Cardiac muscle cell (in vitro differentiated cells and primary cell): ENCODE data around the gene SRSF2. TPM values are rescaled to one million over a fixed set of nuclear protein-coding genes. Genes with fewer than 3 reads are reported as not detected.
"Not testable (repeated sequence)": the region's sequence is repeated elsewhere in the genome, so short reads cannot be mapped to it uniquely, and the experiment has no call there.

ENCODE experiments used
- DNase-seq, 2 donors: peaks; one replicate each; pipeline versions ENCODE4 v3.0.0 to v3.0.0-alpha.2; 2010 to 2017; ENCODE audit warnings: low read depth in 1 of 2, low spot score in 1 of 2
- H3K27ac ChIP-seq: fragments of 200-600 bp; sonication (generic); 2 replicates; pipeline ENCODE4 v1.5.1; 2016
- H3K27me3 ChIP-seq: fragments of 200-600 bp; sonication (generic); 2 replicates; pipeline ENCODE4 v1.6.0; 2016; ENCODE audit warnings: control low read depth
- H3K36me3 ChIP-seq: fragments of 200-600 bp; sonication (generic); 2 replicates; pipeline ENCODE4 v1.5.1; 2016; ENCODE audit warnings: control low read depth
- H3K4me1 ChIP-seq: fragments of 200-600 bp; sonication (generic); 2 replicates; pipeline ENCODE4 v1.8.1; 2017; ENCODE audit warnings: low read depth, mild to moderate bottlenecking, mixed run types
- H3K4me3 ChIP-seq: fragments of 200-600 bp; sonication (generic); 2 replicates; pipeline ENCODE4 v1.5.1; 2016; ENCODE audit warnings: mild to moderate bottlenecking
- H3K9me3 ChIP-seq: fragments of 200-600 bp; sonication (generic); 2 replicates; pipeline ENCODE4 v1.5.1; 2017; ENCODE audit warnings: low read depth, mild to moderate bottlenecking, control low read depth
- CTCF ChIP-seq: IDR thresholded peaks from 2 replicates; pipeline ENCODE4 v1.5.1; 2012; ENCODE audit warnings: low read depth, mild to moderate bottlenecking, low read length
- polyA plus RNA-seq: library from polyadenylated mRNA; unstranded; fragments of >200 nt; fragmentation: Nextera tagmentation; extraction: Ambion mirVana; gene quantifications from 2 replicates; pipeline ENCODE4 v1.2.1, GENCODE V29; 2016
- total RNA-seq: library from RNA; depleted of rRNA; stranded (reverse); fragments of >200 nt; gene quantifications from 2 replicates; pipeline ENCODE4 v1.2.3, GENCODE V29; 2016

The SRSF2 gene
- total and polyA plus RNA-seq, 2 experiments from 2014 or later: 265 to 398 TPM

- Histone ChIP-seq H3K4me3 (no peak overlapping the region), H3K27me3 (no peaks in the 10 kb centered on the region), H3K4me1 (peaks cover 46% of the 10 kb centered on the region), H3K27ac (peak overlapping the region; percentile 89), H3K36me3 (no peaks in the 10 kb centered on the region), H3K9me3 (no peaks in the 10 kb centered on the region)
- no peak for TF ChIP-seq CTCF
- no peak for DNase-seq
Observed at GRCh38 chr17:76702076-76702475, 35.1 kb downstream of the SRSF2 start.

- H3K27me3 ChIP-seq: no peaks in the 10 kb centered on the region
- no peak for DNase-seq
- peak overlapping the region; percentile 89 for H3K27ac ChIP-seq
- no peak overlapping the region for H3K4me3 ChIP-seq
- H3K36me3 ChIP-seq: no peaks in the 10 kb centered on the region
- no peaks in the 10 kb centered on the region for H3K9me3 ChIP-seq
- H3K4me1 ChIP-seq: peaks cover 51% of the 10 kb centered on the region
- no peak for TF ChIP-seq CTCF
Observed at GRCh38 chr17:76701471-76701967, 35.6 kb downstream of the SRSF2 start.

- Histone ChIP-seq H3K27me3 (no peaks in the 10 kb centered on the region), H3K9me3 (no peaks in the 10 kb centered on the region), H3K4me1 (peaks cover 51% of the 10 kb centered on the region), H3K36me3 (no peaks in the 10 kb centered on the region), H3K4me3 (no peak overlapping the region), H3K27ac (peak overlapping the region; percentile 89)
- peak; percentile 71 to 80 for DNase-seq
- no peak for TF ChIP-seq CTCF
Observed at GRCh38 chr17:76700617-76701470, 36.3 kb downstream of the SRSF2 start.

GRCh38 chr17:76700270-76700616 is 36.9 kb downstream of the SRSF2 start:
- no peaks in the 10 kb centered on the region for H3K36me3 ChIP-seq
- peak overlapping the region; percentile 89 for H3K27ac ChIP-seq
- H3K9me3 ChIP-seq: no peaks in the 10 kb centered on the region
- peaks cover 51% of the 10 kb centered on the region for H3K4me1 ChIP-seq
- no peak overlapping the region for H3K4me3 ChIP-seq
- H3K27me3 ChIP-seq: no peaks in the 10 kb centered on the region
- no peak for DNase-seq
- no peak for TF ChIP-seq CTCF

- H3K4me3 ChIP-seq, H3K36me3 ChIP-seq, H3K9me3 ChIP-seq, DNase-seq, H3K27me3 ChIP-seq: not testable (repeated sequence)
- H3K27ac ChIP-seq: peak overlapping the region; percentile 100
- peaks cover 46% of the 10 kb centered on the region for H3K4me1 ChIP-seq
Observed at GRCh38 chr17:76698466-76698977, 38.6 kb downstream of the SRSF2 start.

- no peak for TF ChIP-seq CTCF
- Histone ChIP-seq H3K4me1 (peaks cover 46% of the 10 kb centered on the region), H3K27ac (peak overlapping the region; percentile 100), H3K27me3 (no peaks in the 10 kb centered on the region), H3K36me3 (no peaks in the 10 kb centered on the region), H3K4me3 (no peak overlapping the region), H3K9me3 (no peaks in the 10 kb centered on the region)
- peak; percentile 78 to 86 for DNase-seq
Observed at GRCh38 chr17:76697702-76698465, 39.2 kb downstream of the SRSF2 start.
